Thyroid gland (tissue), 4 donors: ENCODE results near the gene NUDT4.

Source experiments
- POLR2A ChIP-seq, 2 donors: fragments of 450-650 bp; IDR thresholded peaks; one replicate each; pipeline ENCODE4 v1.6.1; 2017; ENCODE audit warnings: antibody characterized with exemption in 2 of 2, mild to moderate bottlenecking in 2 of 2, moderate library complexity in 1 of 2
- TF ChIP-seq, protein P1 (sequence below), 6 experiments: fragments of 200-600 bp in 3 of 6; fragments of 450-650 bp in 3 of 6; sonication (generic) in 3 of 6; IDR thresholded peaks; one replicate each; pipeline ENCODE4 v1.5.1; 2016 to 2019; ENCODE audit warnings: antibody characterized with exemption in 6 of 6, mild to moderate bottlenecking in 2 of 6, inconsistent platforms in 1 of 6, moderate library complexity in 1 of 6

DNA sequence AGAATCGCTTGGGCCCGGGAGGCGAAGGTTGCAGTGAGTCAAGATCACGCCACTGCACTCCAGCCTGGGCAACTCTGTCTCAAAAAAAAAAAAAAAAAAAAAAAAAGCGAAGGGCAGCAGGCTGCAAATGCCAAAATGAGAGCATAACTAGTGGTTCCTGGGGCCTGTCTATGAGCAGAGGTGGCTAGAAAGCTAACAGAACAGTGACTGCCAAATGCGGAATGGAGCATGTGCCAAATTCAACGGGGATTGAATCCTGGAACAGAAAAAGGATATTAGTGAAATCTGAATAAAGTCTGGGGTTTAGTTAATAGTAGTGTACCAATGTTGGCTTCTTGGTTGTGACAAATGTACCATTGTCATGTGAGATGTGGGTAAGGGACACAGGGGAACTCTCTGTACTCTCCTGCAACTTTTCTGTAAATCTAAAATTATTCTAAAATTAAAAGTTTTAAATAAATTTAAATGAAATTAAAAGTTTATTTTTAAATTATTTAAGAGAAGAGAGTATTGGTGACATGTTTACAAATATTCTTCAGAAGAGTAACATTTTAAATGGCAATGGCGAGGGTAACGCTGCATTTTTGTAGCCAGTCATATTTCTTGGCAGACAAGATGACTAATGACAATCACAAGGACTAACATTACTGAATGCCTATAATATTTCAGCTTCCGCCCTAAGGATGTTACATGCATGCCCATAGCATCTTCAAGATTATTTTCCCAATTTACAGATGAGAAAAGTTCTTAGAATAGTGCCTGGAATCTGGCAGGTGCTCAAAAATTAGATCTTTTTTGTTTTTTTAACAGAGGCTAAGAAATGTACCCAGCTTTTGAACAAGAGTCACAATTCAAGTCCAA, 28.9 kb upstream of the NUDT4 start:
- TF ChIP-seq, protein P1, sequence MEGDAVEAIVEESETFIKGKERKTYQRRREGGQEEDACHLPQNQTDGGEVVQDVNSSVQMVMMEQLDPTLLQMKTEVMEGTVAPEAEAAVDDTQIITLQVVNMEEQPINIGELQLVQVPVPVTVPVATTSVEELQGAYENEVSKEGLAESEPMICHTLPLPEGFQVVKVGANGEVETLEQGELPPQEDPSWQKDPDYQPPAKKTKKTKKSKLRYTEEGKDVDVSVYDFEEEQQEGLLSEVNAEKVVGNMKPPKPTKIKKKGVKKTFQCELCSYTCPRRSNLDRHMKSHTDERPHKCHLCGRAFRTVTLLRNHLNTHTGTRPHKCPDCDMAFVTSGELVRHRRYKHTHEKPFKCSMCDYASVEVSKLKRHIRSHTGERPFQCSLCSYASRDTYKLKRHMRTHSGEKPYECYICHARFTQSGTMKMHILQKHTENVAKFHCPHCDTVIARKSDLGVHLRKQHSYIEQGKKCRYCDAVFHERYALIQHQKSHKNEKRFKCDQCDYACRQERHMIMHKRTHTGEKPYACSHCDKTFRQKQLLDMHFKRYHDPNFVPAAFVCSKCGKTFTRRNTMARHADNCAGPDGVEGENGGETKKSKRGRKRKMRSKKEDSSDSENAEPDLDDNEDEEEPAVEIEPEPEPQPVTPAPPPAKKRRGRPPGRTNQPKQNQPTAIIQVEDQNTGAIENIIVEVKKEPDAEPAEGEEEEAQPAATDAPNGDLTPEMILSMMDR (IDR thresholded peaks at IDR 0.05), result no peak
- no peak for TF ChIP-seq POLR2A (IDR thresholded peaks at IDR 0.05)
